Activated CD4-positive, alpha-beta T cell treated with anti-CD3 and anti-CD28 coated beads for 48 hours (primary cell): ENCODE measurements around the gene MMP28.

Source experiments
- DNase-seq: peaks from one replicate; pipeline ENCODE4 v3.0.0-alpha.2; 2020

Gene MMP28

DNA sequence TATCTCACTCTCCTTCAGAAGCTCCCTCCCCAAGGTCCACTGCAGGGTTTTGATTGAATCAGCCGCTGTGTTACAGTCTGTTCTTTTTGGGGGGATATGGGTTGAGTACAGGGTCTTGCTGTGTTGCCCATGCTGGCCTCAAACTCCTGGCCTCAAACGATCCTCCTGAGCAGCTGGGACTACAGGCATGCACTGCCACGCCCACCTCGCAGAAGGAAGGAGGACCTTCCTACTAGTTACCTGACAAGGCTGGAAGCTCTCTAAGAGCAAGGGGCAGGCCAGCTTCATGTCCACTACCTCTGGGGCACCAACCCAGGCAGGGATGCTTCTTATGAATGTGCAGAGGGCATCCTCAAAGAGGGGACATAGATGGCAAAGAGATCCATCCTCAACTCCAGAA lies 1.9 kb upstream of the MMP28 start:
- DNase-seq = no peak

DNA sequence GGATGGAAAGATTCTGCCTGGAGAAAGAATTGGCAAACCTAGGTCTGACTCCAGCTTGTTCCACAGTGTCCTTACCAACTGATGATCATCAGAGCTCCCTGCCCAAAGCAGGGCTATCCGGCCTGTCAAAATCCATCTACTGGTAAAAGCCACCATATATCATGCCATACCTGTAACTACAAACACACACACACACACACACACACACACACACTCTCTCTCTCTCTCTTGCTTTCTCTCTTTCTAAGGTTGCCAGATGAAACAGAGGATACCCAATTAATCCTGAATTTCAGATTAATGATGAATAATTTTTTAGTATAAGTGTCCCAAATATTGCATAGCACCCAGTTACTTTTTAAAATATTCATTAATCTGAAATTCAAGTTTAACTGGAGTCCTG lies 1.5 kb upstream of the MMP28 start:
- no peak for DNase-seq

DNA sequence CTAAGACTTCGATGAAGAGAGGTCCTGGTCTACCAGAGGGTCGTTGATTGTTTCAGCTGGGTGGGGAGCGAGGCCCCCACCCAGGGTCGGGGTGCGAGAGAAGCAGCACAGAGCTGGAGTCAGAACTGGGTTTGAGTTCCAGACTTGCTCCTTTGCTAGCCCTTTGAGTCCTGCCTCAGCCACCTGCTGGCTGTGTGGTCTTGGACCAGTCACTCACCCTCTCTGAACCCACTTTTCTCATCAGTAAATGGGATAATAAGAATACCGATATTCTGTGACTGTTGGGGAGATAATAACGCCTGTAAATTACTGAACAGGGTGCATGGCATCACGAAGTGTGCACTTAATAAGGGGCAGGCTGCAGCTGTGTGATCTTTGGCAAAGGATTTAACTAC lies 427 bp upstream of the MMP28 start:
- DNase-seq = no peak

DNA sequence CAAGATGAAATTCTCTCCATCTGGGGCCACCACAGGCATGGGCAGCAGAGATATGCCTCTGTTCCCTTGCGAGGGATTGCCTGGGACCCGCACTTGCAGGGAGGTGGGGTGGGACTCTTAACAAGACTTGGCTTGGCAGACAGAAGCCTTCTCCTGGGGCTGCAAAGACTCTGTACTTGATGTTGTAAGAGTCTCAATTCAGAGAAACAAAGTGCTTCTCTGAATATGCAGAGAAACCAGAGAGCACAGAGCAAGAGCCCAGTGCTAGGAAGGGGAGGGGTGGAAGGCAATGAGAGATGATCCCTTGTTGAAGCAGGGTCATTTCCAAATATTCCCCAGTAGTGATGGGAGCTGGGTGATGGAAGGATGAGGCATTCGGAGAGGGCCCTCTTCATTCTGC lies 2.2 kb downstream of the MMP28 start:
- DNase-seq = no peak

DNA sequence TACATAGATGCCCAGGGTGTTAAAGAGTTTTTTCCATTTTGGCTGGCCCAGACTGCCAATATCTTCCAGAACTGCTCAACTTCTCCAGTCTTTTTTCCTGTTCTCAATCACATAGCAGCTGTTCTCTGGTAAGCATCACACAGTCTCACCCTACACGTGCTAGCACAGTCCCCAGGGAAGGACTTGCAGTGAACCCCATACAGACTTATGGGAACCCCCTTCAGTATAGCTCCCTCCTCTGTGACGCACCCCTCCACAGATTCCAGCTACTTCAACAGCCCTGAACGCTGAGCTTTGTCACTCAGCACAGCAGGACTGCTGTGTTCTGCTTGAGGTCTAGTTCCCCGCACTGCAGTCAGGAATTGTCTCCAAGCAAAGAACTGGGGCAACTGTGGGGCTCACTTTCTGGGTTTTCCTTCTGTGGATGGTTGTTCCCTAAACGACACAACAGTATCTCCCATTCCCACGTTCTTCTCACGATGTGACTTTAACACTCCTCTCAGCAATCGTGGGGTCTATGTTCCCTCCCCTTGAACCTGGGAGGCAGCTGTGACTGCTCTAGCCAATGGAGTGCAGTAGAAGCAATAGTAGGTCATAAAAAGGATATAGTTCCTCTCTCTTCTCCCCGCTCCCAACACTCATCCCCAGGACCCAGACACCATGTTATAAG lies 3.6 kb downstream of the MMP28 start:
- DNase-seq = no peak

DNA sequence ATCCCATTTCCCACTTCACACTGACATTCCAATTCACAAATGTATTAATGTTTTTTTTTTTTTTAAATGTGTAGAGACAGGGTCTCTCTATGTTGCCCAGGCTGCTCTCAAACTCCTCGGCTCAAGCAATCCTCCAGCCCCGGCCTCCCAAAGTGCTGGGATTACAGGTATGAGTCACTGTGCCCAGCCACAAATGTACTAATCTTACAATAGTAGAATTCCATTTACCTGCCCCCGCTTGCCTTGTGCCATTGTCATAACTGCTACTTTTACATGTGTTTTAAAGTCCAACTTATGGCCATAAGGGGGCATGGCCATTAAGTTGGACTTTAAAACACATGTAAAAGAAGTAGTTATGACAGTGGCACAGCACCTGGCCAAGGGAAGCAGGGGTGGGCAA lies 4.6 kb downstream of the MMP28 start:
- no peak for DNase-seq

DNA sequence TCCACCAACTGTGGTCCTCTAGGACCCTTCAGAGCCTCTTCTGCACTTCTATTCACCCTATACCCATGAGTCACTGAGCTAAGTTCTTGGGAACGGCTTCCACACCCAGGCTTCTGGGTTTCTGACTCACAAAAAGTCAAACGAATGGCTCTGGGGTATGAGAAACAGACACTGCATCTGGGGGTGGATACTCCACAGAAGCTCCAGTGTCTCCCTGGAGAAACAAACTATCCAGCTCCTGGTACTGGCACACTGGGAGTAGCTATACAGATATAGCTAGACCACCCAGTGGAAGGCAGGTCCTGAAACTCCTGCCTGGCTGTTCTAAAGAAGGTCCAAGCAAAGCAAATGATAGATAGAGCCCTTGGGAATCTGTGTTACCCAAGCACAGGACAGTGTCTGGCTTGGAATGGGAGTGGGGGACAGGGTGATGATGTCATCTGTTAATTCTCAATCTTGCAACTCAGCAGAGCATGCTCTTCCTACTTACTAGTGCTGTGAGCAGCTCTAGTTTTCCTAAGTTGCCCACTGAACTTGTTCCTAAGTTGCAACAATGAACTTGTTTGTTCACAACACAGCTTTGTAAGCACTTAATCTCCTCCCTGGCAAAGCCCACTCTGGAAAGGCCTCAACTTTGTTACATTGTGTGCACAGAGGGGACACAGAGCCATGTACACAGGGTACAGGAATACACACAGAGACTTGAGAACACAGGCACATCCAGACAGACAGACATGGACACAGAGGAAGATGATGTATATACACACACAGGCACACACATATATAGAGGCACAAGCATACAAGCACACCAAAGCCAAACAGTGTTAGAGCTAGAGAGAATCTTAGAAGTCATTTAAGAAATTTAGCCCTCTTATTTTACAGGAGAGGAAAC lies 6.7 kb downstream of the MMP28 start:
- DNase-seq = peak; percentile 18

DNA sequence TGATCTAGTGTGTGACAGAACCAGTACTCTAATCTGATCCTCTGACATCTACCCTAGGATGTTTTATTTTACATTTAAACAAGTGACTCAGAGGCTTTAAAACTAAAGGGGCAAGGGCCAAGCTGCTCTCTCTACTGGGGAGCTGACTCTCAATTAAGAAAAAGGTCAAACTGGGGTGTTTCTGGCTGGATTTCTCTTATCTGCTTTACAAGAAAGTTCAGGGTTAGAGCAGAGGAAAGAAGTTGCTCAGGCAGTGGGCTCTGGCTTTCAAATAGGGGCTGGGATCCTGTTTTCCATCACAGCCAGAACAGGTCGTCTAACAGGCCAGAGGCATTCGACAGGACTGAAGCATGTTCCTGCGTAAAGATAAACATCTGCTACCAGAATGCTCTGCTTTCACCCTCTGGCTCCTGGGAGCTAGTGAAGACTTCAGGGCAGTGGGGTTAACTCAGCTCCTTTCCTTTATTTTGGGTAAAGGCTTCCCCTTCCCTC lies 8.5 kb downstream of the MMP28 start:
- no peak for DNase-seq

DNA sequence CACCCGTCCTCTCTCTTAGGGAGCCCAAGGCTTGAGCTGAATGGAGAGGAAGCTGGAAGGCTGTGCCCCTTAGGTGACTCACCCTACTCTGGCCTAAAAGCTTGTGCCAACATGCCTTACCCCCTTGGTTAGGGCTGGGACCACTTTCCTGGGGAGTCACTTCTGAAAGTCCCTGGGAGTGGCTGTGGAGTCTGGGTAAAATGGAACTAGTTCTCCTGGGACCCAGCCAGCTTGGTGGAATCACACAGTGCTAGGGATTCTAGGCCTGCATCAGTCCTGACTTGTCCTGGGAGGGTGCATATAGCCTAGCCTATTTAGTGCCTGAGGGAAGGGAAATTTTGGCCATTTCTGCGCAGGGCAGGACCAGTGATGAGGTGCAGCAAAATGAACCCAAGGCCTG lies 10.5 kb downstream of the MMP28 start:
- DNase-seq = no peak

DNA sequence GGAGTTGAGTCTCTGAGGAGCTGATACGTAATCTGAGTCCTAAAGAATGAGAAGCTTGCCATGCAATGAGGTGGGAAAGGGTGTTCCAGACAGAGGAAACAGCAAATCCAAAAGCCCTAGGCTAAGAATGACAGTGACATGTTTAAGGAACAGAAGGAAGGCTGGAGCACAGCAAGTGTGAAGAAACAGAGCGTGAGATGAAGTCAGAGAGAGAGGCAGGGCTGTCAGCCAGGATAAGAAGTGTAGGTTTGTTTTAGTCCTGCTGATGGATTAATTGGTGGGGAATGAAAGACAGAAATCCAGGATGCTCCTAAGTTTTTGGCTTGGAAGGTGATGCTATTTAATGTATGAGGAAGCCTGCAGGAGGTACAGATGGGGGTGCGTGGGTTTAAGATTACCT lies 14.5 kb downstream of the MMP28 start:
- DNase-seq = no peak

DNA sequence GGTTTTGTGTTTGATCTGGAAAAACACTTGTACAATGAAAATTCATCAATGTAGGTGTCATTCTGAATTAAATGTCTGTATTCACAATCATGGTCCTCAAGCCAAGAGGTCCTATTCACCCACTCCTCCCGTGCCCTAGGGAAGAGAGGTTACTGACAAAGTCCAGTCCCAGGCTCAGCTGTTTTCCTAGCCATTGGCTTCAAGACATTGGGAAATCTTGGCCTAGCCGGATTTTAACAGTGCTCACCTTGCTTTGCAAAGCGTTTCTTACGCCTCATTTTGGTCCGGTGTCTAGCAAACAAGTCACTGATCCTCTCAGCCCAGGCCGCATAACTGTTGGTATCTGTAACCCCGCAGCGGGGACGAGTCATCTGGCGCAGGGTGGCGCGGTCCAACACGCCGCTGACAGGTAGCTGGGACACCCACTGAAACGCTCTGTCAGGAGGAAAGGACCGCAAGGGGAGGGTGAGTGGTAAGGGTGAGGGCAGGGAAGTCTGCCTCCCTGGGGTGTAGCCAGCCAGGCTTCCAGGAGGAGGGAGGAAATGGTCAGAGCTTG lies 16.7 kb downstream of the MMP28 start:
- DNase-seq = no peak

DNA sequence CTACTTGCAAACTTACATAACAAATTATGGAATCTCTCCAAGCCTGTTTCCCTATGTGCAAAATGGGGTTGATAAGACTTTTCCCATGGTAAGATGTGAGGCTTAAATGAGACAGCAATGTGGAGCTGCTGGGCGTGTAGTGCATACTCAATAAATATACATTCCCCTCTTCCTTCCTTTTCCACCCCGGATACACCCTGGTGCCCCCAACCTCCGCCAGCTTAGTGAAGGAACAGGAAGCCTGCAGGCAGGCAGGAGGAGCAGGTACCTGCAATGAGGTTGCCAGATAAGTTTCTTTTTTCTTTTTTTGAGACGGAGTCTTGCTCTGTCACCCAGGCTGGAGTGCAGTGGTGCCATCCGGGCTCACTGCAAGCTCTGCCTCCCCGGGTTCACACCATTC lies 19.9 kb downstream of the MMP28 start:
- no peak for DNase-seq

DNA sequence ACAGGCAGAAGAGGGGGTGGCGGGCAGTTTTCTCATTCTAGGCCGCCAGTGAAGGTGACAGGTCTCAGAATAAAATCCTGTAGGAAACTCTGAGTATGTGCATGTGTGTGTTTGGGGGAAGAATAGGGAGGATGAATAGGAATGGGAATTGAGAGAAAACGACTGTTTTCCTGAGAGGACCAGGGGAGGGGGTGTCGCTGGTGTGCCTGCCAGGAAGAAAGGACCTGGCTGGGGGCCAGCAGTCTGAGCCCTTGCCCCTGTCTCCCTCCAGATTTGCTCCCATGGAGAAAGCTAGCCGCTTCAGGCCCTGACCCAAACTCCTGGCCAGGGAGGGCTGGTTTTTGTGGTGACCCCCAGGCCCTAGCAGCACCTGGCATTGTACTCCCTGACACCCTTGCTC lies 20.4 kb downstream of the MMP28 start:
- no peak for DNase-seq

DNA sequence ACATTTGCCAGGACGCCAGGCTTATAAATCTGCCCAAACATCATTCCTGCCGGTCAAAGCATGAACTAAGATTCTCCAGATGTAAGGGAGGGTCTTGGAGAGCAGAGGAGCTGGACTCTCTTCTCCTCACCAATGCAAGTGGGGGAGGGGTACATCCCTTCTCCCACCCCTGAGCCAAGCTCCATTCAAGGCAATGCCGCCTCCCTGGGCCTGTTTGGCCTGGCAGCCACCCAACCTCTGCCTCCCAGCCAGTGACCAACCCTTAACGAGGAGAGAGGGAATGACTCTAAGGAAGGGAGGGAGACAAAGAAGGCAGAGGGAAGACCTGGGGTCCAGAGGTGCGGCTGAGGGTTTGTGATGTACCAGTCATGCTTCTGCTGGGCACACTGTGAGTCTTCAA lies 20.9 kb downstream of the MMP28 start:
- DNase-seq = no peak

DNA sequence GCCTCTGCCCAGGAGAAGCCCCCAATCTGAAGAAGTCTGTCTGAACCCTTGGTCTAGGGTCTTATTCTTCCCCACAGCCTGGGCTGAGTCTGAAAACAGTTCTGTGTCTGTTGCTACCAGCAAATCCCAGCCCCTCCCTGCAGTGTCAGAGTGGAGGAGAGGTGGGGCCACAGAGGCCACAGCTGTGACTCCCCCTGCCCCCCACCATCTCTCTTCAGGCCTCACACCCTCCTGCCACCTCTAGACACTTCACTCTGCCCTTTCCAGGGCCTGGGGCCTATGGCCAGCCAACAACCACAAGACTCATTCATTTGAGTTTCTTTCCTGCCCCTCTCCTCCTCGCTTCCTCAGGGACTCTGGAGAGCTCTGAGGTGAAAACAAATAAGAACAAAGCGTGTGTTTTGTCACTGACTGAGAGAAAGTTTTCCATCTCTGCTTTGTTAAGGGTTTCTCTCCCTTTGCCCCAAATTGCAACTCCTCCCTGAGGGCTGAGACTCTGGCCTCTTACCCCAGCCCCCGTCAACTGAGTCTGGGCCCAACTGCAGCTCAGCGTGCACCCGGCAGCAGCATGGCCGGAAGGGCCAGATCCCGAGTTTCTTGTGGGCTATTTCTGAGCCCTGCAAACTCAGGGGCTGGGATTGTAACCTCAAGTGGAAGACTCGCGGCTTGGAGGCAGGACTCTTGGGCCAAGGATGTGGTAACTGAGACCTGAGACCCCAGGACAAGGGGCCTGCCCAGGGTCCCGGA lies 21.6 kb downstream of the MMP28 start:
- no peak for DNase-seq

DNA sequence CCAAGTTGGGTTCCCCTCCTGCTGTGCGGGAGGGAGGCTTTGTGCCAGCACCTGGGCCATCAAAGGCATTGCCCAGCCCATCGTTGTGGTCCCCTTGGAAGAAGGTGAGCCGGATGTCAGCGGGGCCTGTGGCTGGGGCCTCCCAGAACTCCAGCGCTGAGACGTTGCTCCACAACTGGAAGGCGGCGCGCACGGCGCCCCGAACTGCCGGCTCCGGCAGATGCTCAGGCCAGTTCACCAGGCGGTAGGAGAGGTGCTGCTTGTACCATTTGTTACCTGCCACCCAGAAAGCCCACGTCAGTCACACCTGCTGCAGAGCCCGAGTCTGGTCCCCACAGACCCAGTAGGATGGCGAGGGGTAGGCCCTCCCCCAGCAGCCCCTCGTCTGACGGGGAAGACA lies 22.3 kb downstream of the MMP28 start:
- no peak for DNase-seq

DNA sequence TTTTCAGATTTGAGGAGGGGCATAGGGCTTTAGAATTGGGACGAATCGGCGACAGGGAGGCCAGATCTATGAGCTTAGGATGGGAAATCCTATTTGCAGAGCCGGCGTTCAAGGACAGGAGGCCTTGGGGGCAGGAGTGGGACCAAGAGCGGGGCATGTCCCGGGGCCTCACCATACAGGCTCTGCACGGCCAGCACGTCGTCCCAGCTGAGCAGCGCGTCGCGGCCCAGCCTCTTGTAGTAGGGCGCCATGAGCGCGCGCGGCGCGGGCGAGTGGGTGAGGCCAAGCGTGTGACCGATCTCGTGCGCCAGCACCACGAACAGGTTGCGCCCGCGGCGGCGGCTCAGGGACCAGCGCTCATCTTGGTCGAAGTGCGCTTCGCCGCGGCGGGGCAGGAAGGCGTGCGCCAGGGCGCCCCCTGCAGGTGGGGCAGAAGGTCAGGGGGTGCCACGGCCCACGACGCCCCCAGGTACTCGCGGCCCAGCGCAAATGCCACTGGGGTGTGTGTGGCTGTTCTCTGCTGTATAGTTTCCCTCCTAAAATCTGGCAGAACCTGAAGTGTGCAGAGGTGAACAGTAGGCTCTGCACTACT lies 25.4 kb downstream of the MMP28 start:
- no peak for DNase-seq

DNA sequence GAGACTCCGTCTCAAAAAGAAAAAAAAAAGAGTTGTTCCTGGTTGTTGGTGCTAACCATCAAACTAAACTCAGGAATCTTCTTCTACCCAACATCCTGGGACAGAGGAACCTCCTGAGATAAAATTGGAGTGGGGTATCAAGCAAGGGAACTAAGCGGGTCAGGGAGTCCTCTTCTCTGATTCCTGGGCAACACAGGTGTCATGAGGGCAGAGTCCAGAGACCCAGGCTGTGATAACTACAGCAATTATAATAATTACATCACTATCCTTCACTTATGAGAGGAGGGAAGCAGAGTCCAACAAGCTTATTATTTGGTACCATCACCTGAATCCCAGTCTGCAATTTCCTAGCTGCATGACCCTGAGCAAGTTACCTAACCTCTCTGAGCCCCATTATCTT lies 26.6 kb downstream of the MMP28 start:
- DNase-seq = no peak

DNA sequence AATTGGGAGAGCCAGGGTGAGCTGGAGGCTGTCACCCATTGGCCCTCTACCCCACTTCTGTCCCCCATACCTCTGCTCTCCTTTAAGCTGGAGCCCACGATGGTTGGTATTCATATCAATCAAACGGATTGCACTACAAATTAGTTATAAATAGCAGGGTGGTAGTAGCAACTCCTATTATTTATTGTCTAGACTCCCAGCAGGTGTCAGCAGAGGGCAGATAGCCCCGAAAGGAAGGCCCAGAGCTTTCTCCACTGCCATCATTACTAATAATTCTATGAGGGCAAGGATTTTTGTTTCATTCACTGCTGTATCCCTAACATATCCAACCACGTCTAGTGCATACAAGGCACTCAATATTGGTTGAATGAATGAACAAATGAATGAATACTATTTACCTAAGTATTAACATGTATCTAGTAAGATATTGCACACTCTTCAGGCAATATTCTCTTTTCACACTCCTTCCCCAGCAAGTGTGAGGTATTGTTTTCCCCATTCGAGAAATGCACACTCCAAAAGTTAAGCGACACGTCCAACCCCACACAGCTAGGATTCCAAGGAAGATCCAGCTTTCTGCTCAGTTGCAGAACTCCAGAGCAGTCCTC lies 28.4 kb downstream of the MMP28 start:
- DNase-seq = peak; percentile 35

DNA sequence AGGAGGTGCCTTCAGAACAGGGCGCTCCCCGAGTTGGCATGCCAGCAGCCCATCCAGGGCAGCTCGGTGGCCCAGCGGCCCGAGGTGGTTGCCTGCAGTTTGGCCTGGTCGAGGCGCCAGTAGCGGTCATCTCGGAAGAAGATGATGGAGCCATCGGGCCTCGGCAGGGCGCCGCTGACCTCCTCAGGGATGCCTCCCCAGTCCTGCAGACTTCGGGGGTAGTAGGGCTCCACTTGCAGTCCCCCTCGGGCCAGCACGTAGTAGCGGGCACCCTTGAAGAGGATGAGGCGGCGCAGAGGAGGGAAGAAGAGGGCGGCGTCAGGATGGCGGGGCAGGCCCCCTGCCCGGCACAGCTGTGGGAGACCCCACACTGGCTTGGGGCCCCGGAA lies 29.0 kb downstream of the MMP28 start:
- DNase-seq = no peak

DNA sequence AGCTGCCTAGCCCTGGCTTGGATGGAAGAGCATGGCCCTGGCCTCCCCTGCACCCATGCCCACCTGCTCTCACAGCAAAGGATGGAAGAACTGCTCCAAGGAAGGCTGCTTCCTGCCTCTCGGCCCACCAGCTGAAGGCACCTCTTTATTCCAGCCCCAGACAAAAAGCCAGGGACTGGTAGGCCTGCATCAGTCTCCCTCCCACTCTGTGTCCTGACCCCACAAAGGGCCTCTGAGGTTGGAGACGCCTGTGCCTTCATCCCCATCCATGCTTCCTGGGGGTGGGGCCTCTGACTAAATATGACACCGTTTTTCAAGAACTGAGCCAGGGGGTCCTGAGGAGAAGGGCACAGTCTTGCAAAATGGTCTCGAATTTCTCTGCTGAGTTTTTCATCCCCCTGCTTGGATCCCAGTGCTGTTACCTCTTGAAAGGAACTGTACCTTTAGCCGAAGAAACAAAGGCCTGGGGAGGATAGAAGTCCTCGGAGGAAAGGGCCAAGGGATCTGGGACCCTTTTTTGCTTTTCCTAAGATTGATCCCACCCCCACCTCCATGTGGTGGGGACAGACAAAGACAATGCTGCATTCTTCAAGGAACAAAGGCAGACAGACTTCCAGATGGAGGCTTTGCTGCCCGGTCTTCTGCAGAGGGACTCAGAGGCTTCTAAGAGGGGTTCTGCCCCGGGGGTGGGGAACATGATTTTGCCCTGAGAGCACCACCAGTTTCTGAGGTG lies 29.5 kb downstream of the MMP28 start:
- DNase-seq = no peak
